HG02610 (cell line): ENCODE data around the gene CAPNS2.

Source experiments
- ATAC-seq: cut with Tn5 transposase; IDR thresholded peaks from one replicate; pipeline ENCODE4 v1.9.1; 2021; ENCODE audit warnings: mild to moderate bottlenecking, moderate library complexity; ENCODE audit not compliant: unreplicated experiment

Gene CAPNS2

GRCh38 chr16:55566432-55567175, at the start of gene CAPNS2:
CAPNS2 (plus strand) TSS chr16:55566684; CDS start chr16:55566757, 73 bp downstream.
- no peak for ATAC-seq

DNA sequence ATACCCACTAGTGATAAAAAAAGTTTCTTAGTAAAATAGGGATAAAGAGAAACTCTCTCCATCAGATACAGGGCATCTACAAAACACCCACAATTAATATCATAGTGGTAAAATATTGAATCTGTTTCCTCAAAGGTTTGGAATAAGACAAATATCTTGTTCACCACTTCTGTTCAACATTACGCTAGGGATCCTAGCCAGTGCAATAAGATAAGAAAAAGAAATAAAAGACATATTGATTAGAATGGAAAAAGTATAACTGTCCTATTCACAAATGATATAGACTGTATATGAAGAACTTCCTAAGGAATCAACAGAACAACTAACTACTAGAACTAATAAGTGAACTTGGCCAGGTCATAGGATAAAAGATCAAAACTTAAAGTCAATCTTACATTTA, 44.7 kb upstream of the CAPNS2 start:
- no peak for ATAC-seq

- no peak for ATAC-seq
Measured at GRCh38 chr16:55526441-55526840, 40.0 kb upstream of the CAPNS2 start.

DNA sequence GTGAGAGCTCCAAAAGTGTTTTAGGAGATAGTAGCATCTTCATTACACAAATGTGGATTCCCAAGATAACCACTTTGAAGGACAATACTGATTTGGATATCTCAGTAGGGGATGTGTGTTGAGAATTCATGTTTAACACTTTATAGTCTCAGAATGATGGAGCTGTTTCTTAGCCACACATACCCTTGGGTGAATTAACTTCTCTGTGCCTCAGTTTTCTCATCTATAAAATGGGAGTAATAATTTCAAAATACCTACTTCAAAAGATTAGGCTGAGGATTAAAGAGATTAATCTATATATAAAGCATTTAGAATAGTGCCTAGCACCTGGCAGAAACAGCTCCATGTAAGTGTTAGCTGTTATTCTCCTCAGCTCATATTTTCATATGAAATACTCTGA, 38.6 kb upstream of the CAPNS2 start:
- ATAC-seq: no peak

DNA sequence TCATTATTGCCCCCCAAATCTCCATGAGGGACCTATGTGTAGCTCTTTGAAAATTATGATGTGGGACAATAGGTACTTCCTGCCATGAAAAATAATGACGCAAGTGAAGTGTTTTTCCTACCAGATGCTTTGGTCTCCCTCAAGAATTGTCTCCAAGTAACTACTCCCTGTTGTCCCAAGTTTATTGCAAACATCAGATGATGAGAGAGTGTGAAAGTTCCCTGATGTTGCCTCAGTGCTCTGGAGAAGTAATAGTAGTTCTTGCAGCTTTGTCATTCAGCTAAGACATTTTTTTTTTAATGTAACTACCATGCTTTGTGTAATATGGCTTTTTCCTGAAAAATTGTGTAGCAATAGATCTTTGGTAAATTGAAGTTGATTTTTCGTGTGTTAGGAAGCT, 37.5 kb upstream of the CAPNS2 start:
- no peak for ATAC-seq

GRCh38 chr16:55530316-55530856, 36.1 kb upstream of the CAPNS2 start:
- ATAC-seq: no peak

- no peak for ATAC-seq
Measured at GRCh38 chr16:55532227-55532626, 34.3 kb upstream of the CAPNS2 start.

GRCh38 chr16:55534756-55535155, 31.7 kb upstream of the CAPNS2 start:
- ATAC-seq: no peak

- ATAC-seq: no peak
Measured at GRCh38 chr16:55539049-55539448, 27.4 kb upstream of the CAPNS2 start.

DNA sequence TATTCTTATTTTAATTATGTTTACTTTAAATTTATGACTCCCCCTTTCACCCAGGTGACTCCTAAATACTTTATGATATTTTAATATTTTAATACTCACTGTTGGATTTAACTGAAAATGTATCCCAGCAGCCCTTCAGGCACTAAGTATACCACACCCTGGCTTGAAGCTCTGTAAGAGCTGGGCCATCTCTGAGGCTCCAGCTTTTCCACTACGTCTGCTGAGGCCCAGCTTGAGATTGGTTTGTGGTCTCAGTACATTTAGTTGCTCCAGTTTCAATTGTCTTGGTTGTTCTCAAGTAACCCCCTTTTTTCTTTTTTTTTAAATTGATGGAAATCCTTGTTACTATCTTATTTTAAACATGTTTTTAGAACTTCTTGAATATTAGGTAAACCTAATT, 27.0 kb upstream of the CAPNS2 start:
- ATAC-seq: no peak

- no peak for ATAC-seq
Measured at GRCh38 chr16:55540221-55540620, 26.3 kb upstream of the CAPNS2 start.

DNA sequence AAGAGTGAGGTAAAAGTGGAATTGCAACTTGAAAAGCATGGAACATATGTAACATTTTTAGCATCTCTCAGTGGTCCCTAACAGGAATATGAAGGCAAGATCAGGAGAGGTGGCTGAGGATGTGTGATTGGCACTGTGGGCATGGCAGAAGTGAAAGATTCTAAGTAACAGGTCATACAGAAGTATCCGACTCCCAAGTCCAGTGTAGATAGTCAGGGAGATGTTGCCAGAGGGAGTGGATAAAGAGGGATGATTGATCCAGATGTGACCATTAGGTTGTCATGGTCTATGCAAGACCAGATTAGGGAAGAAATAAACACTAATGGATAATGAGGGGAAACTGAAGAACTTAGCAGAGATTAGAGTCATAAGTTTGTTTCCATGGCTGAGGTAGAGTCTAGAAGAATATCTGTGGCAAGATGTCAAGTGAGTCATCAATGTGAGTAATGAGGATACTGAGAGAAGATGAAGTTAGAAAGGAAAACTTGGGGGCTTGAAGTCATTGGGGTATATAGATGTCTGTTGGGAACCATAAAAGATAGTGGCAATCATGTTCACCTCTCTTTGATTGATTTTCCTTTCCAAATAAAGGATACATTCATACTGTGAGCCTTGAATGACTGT, 23.9 kb upstream of the CAPNS2 start:
- ATAC-seq: no peak

DNA sequence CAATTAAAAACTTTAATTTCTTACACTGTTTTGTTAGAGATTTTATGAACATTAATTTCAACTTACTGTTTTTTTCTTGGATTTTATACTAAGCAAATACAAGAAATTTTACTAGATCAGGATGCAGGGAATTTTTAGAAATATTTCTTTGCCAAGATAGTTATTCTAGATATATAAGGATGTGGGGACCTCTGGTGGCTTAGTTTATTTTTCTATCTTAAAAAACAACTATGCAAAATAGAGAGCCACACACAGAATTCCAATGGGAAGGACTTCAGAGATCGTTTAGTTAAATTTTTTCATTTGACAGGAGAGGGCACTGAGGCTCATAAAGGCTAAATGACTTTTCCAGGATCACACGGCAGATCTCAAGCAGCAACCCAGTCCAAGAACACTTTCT, 23.0 kb upstream of the CAPNS2 start:
- ATAC-seq: no peak

DNA sequence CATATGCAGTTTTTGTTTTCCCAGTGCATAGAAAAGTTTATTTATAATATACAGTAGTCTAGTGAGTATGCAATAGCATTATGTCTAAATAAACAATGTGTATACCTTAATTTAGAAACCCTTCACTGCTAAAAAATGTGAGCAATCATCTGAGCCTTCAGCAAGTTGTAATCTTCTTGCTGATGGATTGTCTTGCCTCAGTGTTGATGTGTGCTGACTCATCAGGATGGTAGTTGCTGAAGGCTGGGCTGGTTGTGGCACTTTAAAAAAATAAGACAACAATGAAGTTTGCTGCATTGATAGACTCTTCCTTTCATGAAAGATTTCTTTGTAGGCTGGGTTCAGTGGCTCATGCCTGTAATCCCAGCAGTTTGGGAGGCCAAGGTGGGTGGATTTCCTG, 13.9 kb upstream of the CAPNS2 start:
- ATAC-seq: no peak

GRCh38 chr16:55555436-55555835, 11.0 kb upstream of the CAPNS2 start:
- ATAC-seq: no peak

DNA sequence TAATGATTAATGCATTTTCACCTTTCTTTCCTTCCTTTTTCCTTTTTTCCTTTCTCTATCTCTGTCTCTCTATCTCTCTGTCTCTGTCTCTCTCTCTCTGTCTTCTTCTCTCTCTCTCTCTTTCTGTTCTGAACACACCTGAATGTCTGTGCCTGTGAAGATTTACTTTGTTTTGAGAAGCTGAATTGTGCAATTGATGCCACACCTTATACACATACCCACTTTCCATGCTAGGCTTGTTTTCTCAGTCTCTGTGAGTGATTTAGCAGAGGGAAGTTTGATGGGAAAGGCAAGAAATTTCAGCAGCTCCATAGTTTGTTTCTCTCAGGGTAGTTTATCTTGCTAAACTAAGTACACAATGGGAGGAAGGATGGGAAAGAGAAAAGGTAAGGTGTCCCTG, 9.3 kb upstream of the CAPNS2 start:
- no peak for ATAC-seq

- ATAC-seq: no peak
Measured at GRCh38 chr16:55559233-55559632, 7.3 kb upstream of the CAPNS2 start.

- no peak for ATAC-seq
Measured at GRCh38 chr16:55559933-55560516, 6.5 kb upstream of the CAPNS2 start.

- no peak for ATAC-seq
Measured at GRCh38 chr16:55561319-55561848, 5.1 kb upstream of the CAPNS2 start.

- no peak for ATAC-seq
Measured at GRCh38 chr16:55562936-55563335, 3.5 kb upstream of the CAPNS2 start.

DNA sequence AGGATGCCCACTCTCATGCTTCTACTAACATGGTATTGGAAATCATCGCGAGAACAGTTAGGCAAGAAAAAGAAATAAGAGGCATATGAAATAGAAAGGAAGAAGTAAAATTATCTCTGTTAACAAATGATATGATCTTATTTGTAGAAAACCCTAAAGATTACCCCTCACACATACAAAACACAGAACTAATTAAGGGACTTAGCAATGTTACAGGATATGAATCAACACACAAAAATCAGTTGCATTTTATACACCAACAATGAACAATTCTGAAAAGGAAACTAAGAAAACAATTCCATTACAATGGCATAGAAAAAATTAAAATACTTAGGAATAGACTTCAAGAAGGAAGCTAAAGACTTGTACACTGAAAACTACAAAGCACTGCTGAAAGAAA, 2.7 kb upstream of the CAPNS2 start:
- no peak for ATAC-seq

DNA sequence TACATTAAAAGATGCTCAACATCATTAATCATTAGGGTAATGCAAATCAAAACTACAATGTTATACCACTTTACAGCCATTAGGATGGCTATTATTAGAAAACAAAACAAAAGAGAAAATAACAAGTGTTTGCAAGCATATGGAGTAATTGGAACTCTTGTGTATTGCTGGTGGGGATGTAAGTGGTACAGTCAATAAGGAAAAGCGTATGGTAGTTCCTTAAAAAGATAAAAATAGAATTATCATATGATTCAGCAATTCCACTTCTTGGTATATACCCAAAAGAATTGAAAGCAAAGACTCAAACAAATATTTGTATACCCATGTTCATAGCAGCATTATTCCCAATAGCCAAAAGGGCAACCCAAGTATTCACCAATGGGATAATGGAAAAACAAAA, 1.4 kb upstream of the CAPNS2 start:
- no peak for ATAC-seq
